Naive B cell (primary cell): ENCODE results near the gene TUBE1. TPM values are rescaled to one million over a fixed set of nuclear protein-coding genes. Genes with fewer than 3 reads are reported as not detected.
"Not testable (repeated sequence)": the region's sequence is repeated elsewhere in the genome, so short reads cannot be mapped to it uniquely, and the experiment has no call there.

Source experiments
- ATAC-seq, 2 donors: fragments of 150-1000 bp; cut with Tn5 transposase; 2 replicates each; pipeline ENCODE4 v1.10.0; 2021; ENCODE audit warnings: low read depth in 2 of 2, mild to moderate bottlenecking in 2 of 2, moderate library complexity in 2 of 2
- DNase-seq: peaks from one replicate; pipeline ENCODE4 v3.0.0; 2022
- H3K27ac Mint-ChIP-seq, 6 donors: one replicate each; pipeline ENCODE4 v1.8.0; 2020 to 2022; ENCODE audit warnings: mild to moderate bottlenecking in 6 of 6, mixed read lengths in 6 of 6, moderate library complexity in 5 of 6, inconsistent platforms in 2 of 6
- H3K27me3 Mint-ChIP-seq, 3 donors: one replicate each; pipeline ENCODE4 v1.8.0; 2021 to 2022; ENCODE audit warnings: mixed read lengths in 3 of 3, mild to moderate bottlenecking in 1 of 3
- H3K36me3 Mint-ChIP-seq, 2 donors: one replicate each; pipeline ENCODE4 v1.8.0; 2020 to 2022; ENCODE audit warnings: mixed read lengths in 2 of 2, inconsistent platforms in 1 of 2, mild to moderate bottlenecking in 1 of 2
- H3K4me1 Mint-ChIP-seq, 3 donors: one replicate each; pipeline ENCODE4 v1.8.0; 2020 to 2022; ENCODE audit warnings: mixed read lengths in 3 of 3, inconsistent platforms in 1 of 3, mild to moderate bottlenecking in 1 of 3, moderate library complexity in 1 of 3
- H3K4me3 Mint-ChIP-seq, 8 donors: one replicate each; pipeline ENCODE4 v1.8.0; 2020 to 2022; ENCODE audit warnings: mild to moderate bottlenecking in 8 of 8, mixed read lengths in 8 of 8, moderate library complexity in 8 of 8, inconsistent platforms in 2 of 8
- H3K9me3 Mint-ChIP-seq, 7 donors: one replicate each; pipeline ENCODE4 v1.8.0; 2020 to 2022; ENCODE audit warnings: mixed read lengths in 7 of 7, mild to moderate bottlenecking in 5 of 7, inconsistent platforms in 2 of 7, moderate library complexity in 1 of 7
- polyA plus RNA-seq, 6 donors: library from polyadenylated mRNA; unstranded; fragments of 300-500 nt; fragmentation: Illumina TruSeq; gene quantifications; one replicate each; pipeline ENCODE4 v1.2.3, GENCODE V29; 2021; ENCODE audit warnings: low read depth in 6 of 6

The TUBE1 gene
- polyA plus RNA-seq, 6 donors from 2014 or later: 8.1 to 14.5 (median 11.5) TPM

- H3K9me3 Mint-ChIP-seq, H3K4me3 Mint-ChIP-seq, DNase-seq: not testable (repeated sequence)
Observed at GRCh38 chr6:112051251-112051740, 36.0 kb downstream of the TUBE1 start.

GRCh38 chr6:112050429-112050828, 36.9 kb downstream of the TUBE1 start:
- peak overlapping the region in 1 of 6 donors; percentile 26 for H3K27ac Mint-ChIP-seq

More at GRCh38 chr6:112051251-112051740, 36.0 kb downstream of the TUBE1 start:
- H3K27ac Mint-ChIP-seq, H3K4me1 Mint-ChIP-seq, H3K36me3 Mint-ChIP-seq, ATAC-seq, H3K27me3 Mint-ChIP-seq: not testable (repeated sequence)

GRCh38 chr6:112049996-112050395, 37.3 kb downstream of the TUBE1 start:
- ATAC-seq: no peak
- no peaks in the 10 kb centered on the region for H3K27me3 Mint-ChIP-seq
- H3K4me1 Mint-ChIP-seq: no peaks in the 10 kb centered on the region
- H3K4me3 Mint-ChIP-seq: no peak overlapping the region
- no peak overlapping the region for H3K27ac Mint-ChIP-seq
- DNase-seq: no peak
- H3K36me3 Mint-ChIP-seq: no peaks in the 10 kb centered on the region
- peaks cover 0 to 2% (median 0%) of the 10 kb centered on the region in 7 donors for H3K9me3 Mint-ChIP-seq

More at GRCh38 chr6:112050429-112050828, 36.9 kb downstream of the TUBE1 start:
- ATAC-seq (no peak), DNase-seq (no peak)
- Mint-ChIP-seq H3K36me3 (no peaks in the 10 kb centered on the region), H3K4me3 (no peak overlapping the region), H3K27me3 (no peaks in the 10 kb centered on the region), H3K4me1 (no peaks in the 10 kb centered on the region), H3K9me3 (peaks cover 0 to 2% (median 0%) of the 10 kb centered on the region in 7 donors)

GRCh38 chr6:112049026-112049799, 38.1 kb downstream of the TUBE1 start:
- H3K4me3 Mint-ChIP-seq: no peak overlapping the region
- H3K36me3 Mint-ChIP-seq: no peaks in the 10 kb centered on the region
- no peak for ATAC-seq
- H3K27ac Mint-ChIP-seq: no peak overlapping the region
- no peak for DNase-seq
- H3K27me3 Mint-ChIP-seq: no peaks in the 10 kb centered on the region
- peaks cover 0 to 2% (median 0%) of the 10 kb centered on the region in 7 donors for H3K9me3 Mint-ChIP-seq
- no peaks in the 10 kb centered on the region for H3K4me1 Mint-ChIP-seq

GRCh38 chr6:112047523-112047922, 39.8 kb downstream of the TUBE1 start:
- H3K4me1 Mint-ChIP-seq, H3K36me3 Mint-ChIP-seq, H3K9me3 Mint-ChIP-seq, H3K4me3 Mint-ChIP-seq, H3K27ac Mint-ChIP-seq, ATAC-seq, DNase-seq, H3K27me3 Mint-ChIP-seq: not testable (repeated sequence)

GRCh38 chr6:112044856-112045255, 42.4 kb downstream of the TUBE1 start:
- no peaks in the 10 kb centered on the region for H3K36me3 Mint-ChIP-seq
- no peaks in the 10 kb centered on the region for H3K27me3 Mint-ChIP-seq
- peak overlapping the region in 3 of 8 donors; percentile 26 to 90 (median 40) for H3K4me3 Mint-ChIP-seq
- H3K9me3 Mint-ChIP-seq: no peaks in the 10 kb centered on the region
- no peak for ATAC-seq
- H3K27ac Mint-ChIP-seq: peak overlapping the region in 1 of 6 donors; percentile 74
- DNase-seq: no peak
- peaks cover 0 to 11% (median 10%) of the 10 kb centered on the region in 3 donors for H3K4me1 Mint-ChIP-seq

GRCh38 chr6:112044196-112044595, 43.1 kb downstream of the TUBE1 start:
- Mint-ChIP-seq H3K4me1 (peaks cover 0 to 11% (median 10%) of the 10 kb centered on the region in 3 donors), H3K27ac (peak overlapping the region in 2 of 6 donors; percentile 33 to 81), H3K4me3 (peak overlapping the region in 6 of 8 donors; percentile 33 to 98 (median 92)), H3K9me3 (no peaks in the 10 kb centered on the region), H3K36me3 (no peaks in the 10 kb centered on the region), H3K27me3 (no peaks in the 10 kb centered on the region)
- ATAC-seq (no peak), DNase-seq (no peak)

- peaks cover 0 to 11% (median 10%) of the 10 kb centered on the region in 3 donors for H3K4me1 Mint-ChIP-seq
- no peaks in the 10 kb centered on the region for H3K9me3 Mint-ChIP-seq
- peak; percentile 85 for DNase-seq
- H3K4me3 Mint-ChIP-seq: peak overlapping the region; percentile 90 to 98 (median 96)
- H3K36me3 Mint-ChIP-seq: no peaks in the 10 kb centered on the region
- no peaks in the 10 kb centered on the region for H3K27me3 Mint-ChIP-seq
- ATAC-seq: peak; percentile 88 to 92
- peak overlapping the region; percentile 94 to 100 (median 98) for H3K27ac Mint-ChIP-seq
Observed at GRCh38 chr6:112043032-112044007, 44.0 kb downstream of the TUBE1 start.

GRCh38 chr6:112041535-112041934, 45.7 kb downstream of the TUBE1 start:
- no peaks in the 10 kb centered on the region for H3K36me3 Mint-ChIP-seq
- H3K4me3 Mint-ChIP-seq: peak overlapping the region in 7 of 8 donors; percentile 39 to 98 (median 68)
- ATAC-seq (no peak), DNase-seq (no peak)
- H3K27ac Mint-ChIP-seq: no peak overlapping the region
- H3K9me3 Mint-ChIP-seq: no peaks in the 10 kb centered on the region
- H3K4me1 Mint-ChIP-seq: peaks cover 0 to 11% (median 10%) of the 10 kb centered on the region in 3 donors
- H3K27me3 Mint-ChIP-seq: no peaks in the 10 kb centered on the region

- H3K9me3 Mint-ChIP-seq: no peaks in the 10 kb centered on the region
- H3K27me3 Mint-ChIP-seq: peaks cover 0 to 3% (median 0%) of the 10 kb centered on the region in 3 donors
- ATAC-seq: no peak
- H3K36me3 Mint-ChIP-seq: no peaks in the 10 kb centered on the region
- H3K4me1 Mint-ChIP-seq: peaks cover 0 to 11% (median 10%) of the 10 kb centered on the region in 3 donors
- peak overlapping the region in 1 of 8 donors; percentile 90 for H3K4me3 Mint-ChIP-seq
- H3K27ac Mint-ChIP-seq: no peak overlapping the region
- no peak for DNase-seq
Observed at GRCh38 chr6:112040956-112041355, 46.3 kb downstream of the TUBE1 start.

GRCh38 chr6:112039431-112039770, 47.9 kb downstream of the TUBE1 start:
- H3K9me3 Mint-ChIP-seq: no peaks in the 10 kb centered on the region
- no peak for DNase-seq
- peaks cover 0 to 5% (median 0%) of the 10 kb centered on the region in 3 donors for H3K27me3 Mint-ChIP-seq
- peaks cover 0 to 11% (median 10%) of the 10 kb centered on the region in 3 donors for H3K4me1 Mint-ChIP-seq
- no peaks in the 10 kb centered on the region for H3K36me3 Mint-ChIP-seq
- H3K4me3 Mint-ChIP-seq: no peak overlapping the region
- no peak for ATAC-seq
- H3K27ac Mint-ChIP-seq: peak overlapping the region in 1 of 6 donors; percentile 29

GRCh38 chr6:112038756-112039430, 48.4 kb downstream of the TUBE1 start:
- Mint-ChIP-seq H3K4me3 (no peak overlapping the region), H3K4me1 (peaks cover 0 to 11% (median 10%) of the 10 kb centered on the region in 3 donors), H3K9me3 (no peaks in the 10 kb centered on the region), H3K27ac (no peak overlapping the region), H3K36me3 (no peaks in the 10 kb centered on the region), H3K27me3 (peaks cover 2 to 9% (median 5%) of the 10 kb centered on the region in 3 donors)
- ATAC-seq (no peak), DNase-seq (no peak)

- H3K4me3 Mint-ChIP-seq: no peak overlapping the region
- ATAC-seq: no peak
- peaks cover 8 to 11% (median 10%) of the 10 kb centered on the region in 3 donors for H3K27me3 Mint-ChIP-seq
- DNase-seq: no peak
- no peak overlapping the region for H3K27ac Mint-ChIP-seq
- no peaks in the 10 kb centered on the region for H3K9me3 Mint-ChIP-seq
- H3K4me1 Mint-ChIP-seq: peaks cover 0 to 11% (median 10%) of the 10 kb centered on the region in 3 donors
- no peaks in the 10 kb centered on the region for H3K36me3 Mint-ChIP-seq
Observed at GRCh38 chr6:112038268-112038667, 49.0 kb downstream of the TUBE1 start.
